Lower lobe of right lung (tissue), 2 donors: Measurements from ENCODE around the gene COL23A1. TPM values are rescaled to one million over a fixed set of nuclear protein-coding genes. Genes with fewer than 3 reads are reported as not detected.

Source experiments
- ATAC-seq, 2 donors: fragments of 200-7000 bp; cut with Tn5 transposase; one replicate each; pipeline ENCODE4 v1.9.1; 2020 to 2022; ENCODE audit warnings: mild to moderate bottlenecking in 2 of 2, moderate library complexity in 2 of 2
- DNase-seq: peaks from one replicate; pipeline ENCODE4 v3.0.0-alpha.2; 2020
- H3K27ac ChIP-seq: fragments of 200-600 bp; one replicate; pipeline ENCODE4 v1.8.0; 2022
- H3K27me3 ChIP-seq: fragments of 200-600 bp; one replicate; pipeline ENCODE4 v1.8.0; 2022; ENCODE audit warnings: low read depth
- H3K36me3 ChIP-seq: fragments of 200-600 bp; one replicate; pipeline ENCODE4 v1.8.0; 2022; ENCODE audit warnings: mild to moderate bottlenecking
- H3K4me1 ChIP-seq: fragments of 200-600 bp; one replicate; pipeline ENCODE4 v1.8.0; 2022
- H3K4me3 ChIP-seq: fragments of 200-600 bp; one replicate; pipeline ENCODE4 v1.8.0; 2022; ENCODE audit warnings: mild to moderate bottlenecking
- H3K9me3 ChIP-seq: fragments of 200-600 bp; one replicate; pipeline ENCODE4 v1.8.0; 2022
- intact Hi-C: fragments of 100-400 bp; cut with DNase I; formaldehyde crosslinking; loops from one replicate; pipeline ENCODE4 v1.11.0; 2022
- total RNA-seq: library from RNA; stranded (reverse); fragmentation: NEBNext Ultra II Directional; extraction: Animal tissue kit (Norgen Biotek cat#: 25700); gene quantifications from one replicate; pipeline ENCODE4 v1.2.1, GENCODE V29; 2021
- TF ChIP-seq, protein P1 (sequence below): fragments of 200-600 bp; IDR thresholded peaks from one replicate; pipeline ENCODE4 v1.8.0; 2022; ENCODE audit warnings: antibody characterized with exemption, mild to moderate bottlenecking
- donor health status: DM: no; HTN: yes; CAD: no; lungs with severe emphysema.

COL23A1 gene
- total RNA-seq, 1 donor from 2014 or later: 1.2 TPM

DNA sequence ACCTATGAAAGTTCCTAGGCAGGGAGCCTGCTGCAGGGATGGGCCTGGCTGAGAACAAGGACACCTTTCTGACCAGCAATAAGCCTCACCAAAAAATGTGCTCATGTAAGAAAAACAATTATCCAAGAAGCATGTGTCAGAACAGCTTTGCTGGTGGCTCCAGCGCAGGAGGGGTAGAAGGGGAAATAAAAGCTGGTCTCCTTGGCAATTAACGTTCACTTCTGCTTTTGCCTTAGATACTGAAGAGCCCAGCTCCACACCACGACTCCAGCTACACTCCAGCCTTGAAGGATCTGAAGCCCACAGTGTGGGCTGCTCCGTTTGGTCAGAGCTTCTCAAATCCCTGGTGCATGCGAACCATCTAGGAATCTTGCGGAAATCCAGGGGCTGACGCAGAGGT, 250.0 kb downstream of the COL23A1 start:
- TF ChIP-seq, protein P1, sequence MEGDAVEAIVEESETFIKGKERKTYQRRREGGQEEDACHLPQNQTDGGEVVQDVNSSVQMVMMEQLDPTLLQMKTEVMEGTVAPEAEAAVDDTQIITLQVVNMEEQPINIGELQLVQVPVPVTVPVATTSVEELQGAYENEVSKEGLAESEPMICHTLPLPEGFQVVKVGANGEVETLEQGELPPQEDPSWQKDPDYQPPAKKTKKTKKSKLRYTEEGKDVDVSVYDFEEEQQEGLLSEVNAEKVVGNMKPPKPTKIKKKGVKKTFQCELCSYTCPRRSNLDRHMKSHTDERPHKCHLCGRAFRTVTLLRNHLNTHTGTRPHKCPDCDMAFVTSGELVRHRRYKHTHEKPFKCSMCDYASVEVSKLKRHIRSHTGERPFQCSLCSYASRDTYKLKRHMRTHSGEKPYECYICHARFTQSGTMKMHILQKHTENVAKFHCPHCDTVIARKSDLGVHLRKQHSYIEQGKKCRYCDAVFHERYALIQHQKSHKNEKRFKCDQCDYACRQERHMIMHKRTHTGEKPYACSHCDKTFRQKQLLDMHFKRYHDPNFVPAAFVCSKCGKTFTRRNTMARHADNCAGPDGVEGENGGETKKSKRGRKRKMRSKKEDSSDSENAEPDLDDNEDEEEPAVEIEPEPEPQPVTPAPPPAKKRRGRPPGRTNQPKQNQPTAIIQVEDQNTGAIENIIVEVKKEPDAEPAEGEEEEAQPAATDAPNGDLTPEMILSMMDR: no peak
- Histone ChIP-seq H3K4me3 (no peak overlapping the region), H3K27ac (no peak overlapping the region), H3K4me1 (no peaks in the 10 kb centered on the region), H3K9me3 (no peaks in the 10 kb centered on the region), H3K36me3 (no peaks in the 10 kb centered on the region), H3K27me3 (no peaks in the 10 kb centered on the region)
- DNase-seq (no peak), ATAC-seq (peak in 1 of 2 donors; percentile 41)
- intact Hi-C loops: no loop called here

- no peaks in the 10 kb centered on the region for H3K27me3 ChIP-seq
- TF ChIP-seq, protein P1: no peak
These were observed 250.9 kb downstream of the COL23A1 start for GRCh38 chr5:178339272-178339671.

DNA sequence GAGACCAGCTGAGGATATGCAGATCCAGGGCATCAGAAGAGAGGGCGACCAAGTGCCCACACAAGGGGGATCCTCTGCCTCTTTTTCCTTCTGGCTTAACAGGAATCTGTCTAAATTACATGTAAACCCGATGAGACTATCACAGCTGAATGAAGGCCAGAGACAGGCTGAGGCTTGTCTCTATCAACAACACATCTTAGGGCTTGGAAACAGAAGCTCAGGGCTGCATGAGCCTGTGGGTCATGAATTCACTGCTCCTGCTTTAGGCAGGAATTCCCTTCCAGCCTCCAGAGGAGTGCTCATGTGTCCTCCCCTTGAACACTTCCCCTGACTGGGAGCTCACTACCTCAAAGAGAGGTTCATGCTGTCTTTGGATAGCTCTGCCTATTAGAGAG, 251.4 kb downstream of the COL23A1 start:
- H3K4me3 ChIP-seq: no peak overlapping the region
- intact Hi-C loops: no loop called here
- no peaks in the 10 kb centered on the region for H3K27me3 ChIP-seq
- DNase-seq (no peak), ATAC-seq (no peak)
- TF ChIP-seq, protein P1: no peak
- no peaks in the 10 kb centered on the region for H3K4me1 ChIP-seq
- no peaks in the 10 kb centered on the region for H3K36me3 ChIP-seq
- no peak overlapping the region for H3K27ac ChIP-seq
- no peaks in the 10 kb centered on the region for H3K9me3 ChIP-seq

More at GRCh38 chr5:178339272-178339671, 250.9 kb downstream of the COL23A1 start:
- Histone ChIP-seq H3K27ac (no peak overlapping the region), H3K9me3 (no peaks in the 10 kb centered on the region), H3K36me3 (no peaks in the 10 kb centered on the region), H3K4me1 (no peaks in the 10 kb centered on the region), H3K4me3 (no peak overlapping the region)
- intact Hi-C loops: no loop called here
- ATAC-seq: no peak
- no peak for DNase-seq

GRCh38 chr5:178338126-178338749, 252.0 kb downstream of the COL23A1 start:
- TF ChIP-seq, protein P1: no peak
- no peak for ATAC-seq

GRCh38 chr5:178337334-178337741, 252.9 kb downstream of the COL23A1 start:
- no peak overlapping the region for H3K27ac ChIP-seq
- H3K9me3 ChIP-seq: no peaks in the 10 kb centered on the region
- H3K4me1 ChIP-seq: peaks cover 1% of the 10 kb centered on the region
- TF ChIP-seq, protein P1: no peak
- ATAC-seq: no peak
- intact Hi-C loops: no loop called here
- no peak overlapping the region for H3K4me3 ChIP-seq
- no peak for DNase-seq
- H3K27me3 ChIP-seq: no peaks in the 10 kb centered on the region
- H3K36me3 ChIP-seq: no peaks in the 10 kb centered on the region

More at GRCh38 chr5:178338126-178338749, 252.0 kb downstream of the COL23A1 start:
- H3K27me3 ChIP-seq: no peaks in the 10 kb centered on the region
- no peaks in the 10 kb centered on the region for H3K4me1 ChIP-seq
- H3K36me3 ChIP-seq: no peaks in the 10 kb centered on the region
- no peak overlapping the region for H3K27ac ChIP-seq
- no peak overlapping the region for H3K4me3 ChIP-seq
- intact Hi-C loops: no loop called here
- no peak for DNase-seq
- no peaks in the 10 kb centered on the region for H3K9me3 ChIP-seq
